Measurements from ENCODE around the gene ZKSCAN2. TPM values are rescaled to one million over a fixed set of nuclear protein-coding genes. Genes with fewer than 3 reads are reported as not detected.

Gene ZKSCAN2
- total RNA-seq, 2 experiments from 2014 or later, result 9.5 to 10.2 TPM

DNA sequence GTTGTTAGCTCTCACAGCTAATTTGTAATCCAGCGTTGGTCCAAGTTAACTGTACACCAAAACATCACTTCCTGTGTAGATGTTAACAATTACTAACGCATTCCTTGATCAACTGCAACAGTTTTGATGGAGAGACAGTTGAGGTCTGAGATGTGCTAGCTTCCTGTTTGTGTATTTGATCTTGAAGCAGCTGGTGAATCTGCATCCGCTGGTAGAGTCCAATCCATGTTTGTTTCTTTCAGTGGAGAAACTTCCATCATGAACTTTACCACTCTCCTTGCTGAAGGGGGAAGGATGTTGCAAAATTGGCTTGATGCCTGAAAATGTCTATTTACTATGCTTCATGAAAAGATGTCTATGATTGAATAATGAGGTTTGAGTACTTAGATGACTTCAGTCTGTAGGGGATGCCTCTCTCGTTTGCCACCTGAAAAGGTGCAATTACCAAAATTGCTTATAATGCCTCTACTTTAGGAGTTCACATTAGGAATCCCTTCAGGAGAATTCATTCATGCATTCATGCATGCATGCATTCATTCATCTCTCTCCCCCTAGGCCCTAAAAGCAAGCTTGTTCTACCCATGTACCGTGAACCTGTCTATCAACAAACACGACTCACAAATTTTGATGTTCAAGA lies 39.6 kb upstream of the ZKSCAN2 start:
- H3K27ac Mint-ChIP-seq, result no peak overlapping the region
- H3K9me3 ChIP-seq (ENCODE audit: control insufficient read depth in 1 of 2, insufficient read depth in 1 of 2, low read length in 2 of 2), result no peaks in the 10 kb centered on the region
- ChIA-PET POLR2A (no interaction called here), CTCF (no interaction called here)
- peaks cover 8% of the 10 kb centered on the region for H3K4me1 ChIP-seq (ENCODE audit: insufficient read depth, low read length)
- TF ChIP-seq, protein P1, sequence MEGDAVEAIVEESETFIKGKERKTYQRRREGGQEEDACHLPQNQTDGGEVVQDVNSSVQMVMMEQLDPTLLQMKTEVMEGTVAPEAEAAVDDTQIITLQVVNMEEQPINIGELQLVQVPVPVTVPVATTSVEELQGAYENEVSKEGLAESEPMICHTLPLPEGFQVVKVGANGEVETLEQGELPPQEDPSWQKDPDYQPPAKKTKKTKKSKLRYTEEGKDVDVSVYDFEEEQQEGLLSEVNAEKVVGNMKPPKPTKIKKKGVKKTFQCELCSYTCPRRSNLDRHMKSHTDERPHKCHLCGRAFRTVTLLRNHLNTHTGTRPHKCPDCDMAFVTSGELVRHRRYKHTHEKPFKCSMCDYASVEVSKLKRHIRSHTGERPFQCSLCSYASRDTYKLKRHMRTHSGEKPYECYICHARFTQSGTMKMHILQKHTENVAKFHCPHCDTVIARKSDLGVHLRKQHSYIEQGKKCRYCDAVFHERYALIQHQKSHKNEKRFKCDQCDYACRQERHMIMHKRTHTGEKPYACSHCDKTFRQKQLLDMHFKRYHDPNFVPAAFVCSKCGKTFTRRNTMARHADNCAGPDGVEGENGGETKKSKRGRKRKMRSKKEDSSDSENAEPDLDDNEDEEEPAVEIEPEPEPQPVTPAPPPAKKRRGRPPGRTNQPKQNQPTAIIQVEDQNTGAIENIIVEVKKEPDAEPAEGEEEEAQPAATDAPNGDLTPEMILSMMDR (IDR thresholded peaks at IDR 0.05), result no peak
- H3K36me3 Mint-ChIP-seq (ENCODE audit: low read depth), result no peaks in the 10 kb centered on the region
- no peak overlapping the region for H3K27ac ChIP-seq (ENCODE audit: low read depth in 1 of 2, low read length in 2 of 2)
- DNase-seq (no peak), ATAC-seq (ENCODE audit: poor library complexity) (peak; percentile 32)
- intact Hi-C loops (cut with DNase I, micrococcal nuclease), result no loop called here
- H3K4me3 Mint-ChIP-seq, result no peak overlapping the region
- H3K36me3 ChIP-seq (ENCODE audit: insufficient read depth, low read length), result no peaks in the 10 kb centered on the region
- H3K27me3 ChIP-seq (ENCODE audit: control insufficient read depth in 1 of 2, insufficient read depth in 2 of 2, low read length in 2 of 2), result no peaks in the 10 kb centered on the region
- no peak overlapping the region for H3K4me3 ChIP-seq (ENCODE audit: low read length)
- H3K9me3 Mint-ChIP-seq, result no peaks in the 10 kb centered on the region
- no peaks in the 10 kb centered on the region for H3K27me3 Mint-ChIP-seq
- H3K4me1 Mint-ChIP-seq (ENCODE audit: low read depth), result peaks cover 8% of the 10 kb centered on the region

DNA sequence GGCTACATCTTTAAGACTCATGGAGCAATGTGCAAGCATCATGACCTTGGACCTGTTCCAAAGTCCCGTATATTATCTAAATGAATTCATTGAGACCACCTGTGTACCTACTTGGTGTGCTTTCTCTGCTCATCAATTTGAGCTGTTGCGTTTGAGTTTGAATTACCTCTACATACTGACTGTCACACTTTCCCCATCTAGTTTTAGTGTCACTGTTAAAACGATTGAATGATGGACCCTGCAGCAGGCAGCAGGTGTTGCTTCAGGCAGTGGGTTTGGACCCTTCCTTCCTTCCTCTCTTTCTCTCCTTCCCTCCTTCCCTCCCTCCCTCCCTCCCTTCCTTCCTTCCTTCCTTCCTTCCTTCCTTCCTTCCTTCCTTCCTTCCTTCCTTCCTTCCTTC lies 33.9 kb upstream of the ZKSCAN2 start:
- Histone ChIP-seq H3K27ac (ENCODE audit: low read depth in 1 of 2, low read length in 2 of 2) (no peak overlapping the region), H3K27me3 (ENCODE audit: control insufficient read depth in 1 of 2, insufficient read depth in 2 of 2, low read length in 2 of 2) (no peaks in the 10 kb centered on the region), H3K9me3 (ENCODE audit: control insufficient read depth in 1 of 2, insufficient read depth in 1 of 2, low read length in 2 of 2) (peaks cover 0 to 4% of the 10 kb centered on the region in 2 experiments), H3K36me3 (ENCODE audit: insufficient read depth, low read length) (no peaks in the 10 kb centered on the region), H3K4me3 (ENCODE audit: low read length) (no peak overlapping the region), H3K4me1 (ENCODE audit: insufficient read depth, low read length) (peaks cover under 1% of the 10 kb centered on the region)
- H3K4me3 Mint-ChIP-seq, result no peak overlapping the region
- DNase-seq, result no peak
- ChIA-PET POLR2A (no interaction called here), CTCF (no interaction called here)
- no peaks in the 10 kb centered on the region for H3K27me3 Mint-ChIP-seq
- no peak for ATAC-seq (ENCODE audit: poor library complexity)
- no peaks in the 10 kb centered on the region for H3K4me1 Mint-ChIP-seq (ENCODE audit: low read depth)
- intact Hi-C loops (cut with DNase I, micrococcal nuclease), result no loop called here
- no peak overlapping the region for H3K27ac Mint-ChIP-seq
- no peaks in the 10 kb centered on the region for H3K36me3 Mint-ChIP-seq (ENCODE audit: low read depth)
- no peaks in the 10 kb centered on the region for H3K9me3 Mint-ChIP-seq
- TF ChIP-seq, protein P1 (IDR thresholded peaks at IDR 0.05), result no peak

DNA sequence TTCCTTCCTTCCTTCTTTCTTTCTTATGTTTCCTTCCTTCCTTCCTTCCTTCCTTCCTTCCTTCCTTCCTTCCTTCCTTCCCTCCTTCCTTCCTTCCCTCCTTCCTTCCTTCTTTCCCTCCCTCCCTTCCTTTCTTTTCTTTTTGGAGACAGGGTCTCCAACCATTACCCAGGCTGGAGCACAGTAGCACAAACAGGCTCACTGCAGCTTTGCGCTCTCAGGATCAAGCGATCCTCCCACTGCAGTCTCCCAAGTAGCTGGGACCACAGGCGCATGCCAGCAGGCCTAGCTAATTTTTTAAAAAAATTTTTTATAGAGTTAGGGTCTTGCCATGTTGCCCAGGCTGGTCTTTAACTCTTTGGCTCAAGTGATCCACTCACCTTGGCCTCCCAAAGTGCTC lies 31.8 kb upstream of the ZKSCAN2 start:
- Histone ChIP-seq H3K9me3 (ENCODE audit: control insufficient read depth in 1 of 2, insufficient read depth in 1 of 2, low read length in 2 of 2) (peaks cover 0 to 12% of the 10 kb centered on the region in 2 experiments), H3K4me1 (ENCODE audit: insufficient read depth, low read length) (no peaks in the 10 kb centered on the region), H3K36me3 (ENCODE audit: insufficient read depth, low read length) (no peaks in the 10 kb centered on the region), H3K27ac (ENCODE audit: low read depth in 1 of 2, low read length in 2 of 2) (no peak overlapping the region), H3K27me3 (ENCODE audit: control insufficient read depth in 1 of 2, insufficient read depth in 2 of 2, low read length in 2 of 2) (no peaks in the 10 kb centered on the region), H3K4me3 (ENCODE audit: low read length) (no peak overlapping the region)
- Mint-ChIP-seq H3K4me1 (ENCODE audit: low read depth) (no peaks in the 10 kb centered on the region), H3K9me3 (no peaks in the 10 kb centered on the region), H3K36me3 (ENCODE audit: low read depth) (no peaks in the 10 kb centered on the region), H3K27ac (no peak overlapping the region), H3K27me3 (no peaks in the 10 kb centered on the region), H3K4me3 (no peak overlapping the region)
- ChIA-PET POLR2A (no interaction called here), CTCF (no interaction called here)
- no peak for ATAC-seq (ENCODE audit: poor library complexity)
- intact Hi-C loops (cut with DNase I, micrococcal nuclease), result no loop called here
- DNase-seq, result no peak
- TF ChIP-seq, protein P1 (IDR thresholded peaks at IDR 0.05), result no peak

Data from CD4-positive, alpha-beta T cell (primary cell).